ENCODE data around the gene ARHGEF4.

DNA sequence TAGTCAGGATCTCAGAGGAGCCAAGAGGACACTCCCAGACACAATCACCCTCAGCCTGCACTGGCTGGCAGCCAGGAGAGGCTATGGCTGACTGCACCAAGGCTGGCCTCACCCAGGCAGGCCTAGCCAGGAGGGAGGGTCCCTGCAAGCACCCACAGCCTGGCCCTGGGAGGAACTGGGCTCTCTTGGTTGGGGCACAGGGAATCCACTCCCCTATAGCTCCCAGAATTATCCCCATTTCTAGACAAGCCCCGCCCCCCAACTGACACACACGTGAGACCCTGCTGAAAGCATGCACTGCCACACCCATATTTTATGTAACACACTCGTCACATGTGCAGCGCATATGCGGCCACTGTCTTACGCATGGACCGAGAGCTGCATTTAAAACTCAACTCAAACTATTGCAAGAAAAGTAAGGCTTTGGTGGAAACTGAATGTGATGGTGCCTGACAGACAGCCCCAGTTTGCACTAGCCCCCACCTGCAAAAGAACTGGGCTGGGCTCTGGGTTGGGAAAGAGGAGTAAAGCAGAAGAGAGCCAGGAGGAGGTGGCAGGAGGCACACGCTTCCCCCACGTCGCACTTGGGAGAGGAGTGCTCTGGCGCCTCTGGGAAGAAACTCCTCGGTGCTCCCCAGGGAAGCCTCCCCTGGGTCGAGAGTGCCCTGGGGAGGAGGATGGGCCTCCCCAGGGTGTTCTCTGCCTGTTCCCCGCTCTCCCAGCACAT lies 28.9 kb upstream of the ARHGEF4 start:
- TF ChIP-seq, protein P1, sequence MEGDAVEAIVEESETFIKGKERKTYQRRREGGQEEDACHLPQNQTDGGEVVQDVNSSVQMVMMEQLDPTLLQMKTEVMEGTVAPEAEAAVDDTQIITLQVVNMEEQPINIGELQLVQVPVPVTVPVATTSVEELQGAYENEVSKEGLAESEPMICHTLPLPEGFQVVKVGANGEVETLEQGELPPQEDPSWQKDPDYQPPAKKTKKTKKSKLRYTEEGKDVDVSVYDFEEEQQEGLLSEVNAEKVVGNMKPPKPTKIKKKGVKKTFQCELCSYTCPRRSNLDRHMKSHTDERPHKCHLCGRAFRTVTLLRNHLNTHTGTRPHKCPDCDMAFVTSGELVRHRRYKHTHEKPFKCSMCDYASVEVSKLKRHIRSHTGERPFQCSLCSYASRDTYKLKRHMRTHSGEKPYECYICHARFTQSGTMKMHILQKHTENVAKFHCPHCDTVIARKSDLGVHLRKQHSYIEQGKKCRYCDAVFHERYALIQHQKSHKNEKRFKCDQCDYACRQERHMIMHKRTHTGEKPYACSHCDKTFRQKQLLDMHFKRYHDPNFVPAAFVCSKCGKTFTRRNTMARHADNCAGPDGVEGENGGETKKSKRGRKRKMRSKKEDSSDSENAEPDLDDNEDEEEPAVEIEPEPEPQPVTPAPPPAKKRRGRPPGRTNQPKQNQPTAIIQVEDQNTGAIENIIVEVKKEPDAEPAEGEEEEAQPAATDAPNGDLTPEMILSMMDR (IDR thresholded peaks at IDR 0.05), result no peak
- TF ChIP-seq POLR2AphosphoS5 (IDR thresholded peaks at IDR 0.05) (no peak), POLR2A (IDR thresholded peaks at IDR 0.05) (no peak), EP300 (IDR thresholded peaks at IDR 0.05) (no peak)

Data from suprapubic skin (tissue), 4 donors.